Tibial nerve (tissue), 4 donors: Measurements from ENCODE around the gene SERPING1. TPM values are rescaled to one million over a fixed set of nuclear protein-coding genes. Genes with fewer than 3 reads are reported as not detected.
"Not testable (repeated sequence)": the region's sequence is repeated elsewhere in the genome, so short reads cannot be mapped to it uniquely, and the experiment has no call there.

Experiments used
- DNase-seq, 2 donors: peaks; one replicate each; pipeline ENCODE4 v3.0.0-alpha.2; 2019; ENCODE audit warnings: low spot score in 2 of 2
- H3K27ac ChIP-seq, 4 donors: fragments of 200-600 bp; sonication (generic) in 3 of 4; one replicate each; pipeline ENCODE4 v1.5.1; 2017 to 2019; ENCODE audit warnings: mild to moderate bottlenecking in 1 of 4
- H3K27me3 ChIP-seq, 2 donors: fragments of 200-600 bp; sonication (generic) in 1 of 2; one replicate each; pipeline versions ENCODE4 v1.5.1 to v1.6.0; 2017 to 2019
- H3K36me3 ChIP-seq, 3 donors: fragments of 200-600 bp; sonication (generic); one replicate each; pipeline ENCODE4 v1.5.1; 2018 to 2019
- H3K4me1 ChIP-seq, 4 donors: fragments of 200-600 bp; sonication (generic) in 3 of 4; one replicate each; pipeline ENCODE4 v1.5.1; 2017 to 2019
- H3K4me3 ChIP-seq, 4 donors: fragments of 200-600 bp; sonication (generic) in 3 of 4; one replicate each; pipeline ENCODE4 v1.5.1; 2017 to 2019; ENCODE audit warnings: mild to moderate bottlenecking in 1 of 4, moderate library complexity in 1 of 4
- H3K9me3 ChIP-seq, 4 donors: fragments of 200-600 bp; sonication (generic) in 3 of 4; one replicate each; pipeline ENCODE4 v1.5.1; 2017 to 2019
- CTCF ChIP-seq, 5 experiments: fragments of 200-600 bp in 3 of 5; fragments of 450-650 bp in 2 of 5; sonication (generic) in 3 of 5; IDR thresholded peaks; one replicate each; pipeline ENCODE4 v1.5.1; 2016 to 2019; ENCODE audit warnings: antibody characterized with exemption in 5 of 5, mild to moderate bottlenecking in 3 of 5, moderate library complexity in 2 of 5
- EP300 ChIP-seq, 2 donors: sonication (generic); formaldehyde crosslinking; IDR thresholded peaks; one replicate each; pipeline ENCODE4 v1.6.1; 2017; ENCODE audit warnings: antibody characterized with exemption in 2 of 2, mild to moderate bottlenecking in 1 of 2
- POLR2A ChIP-seq, 2 donors: fragments of 450-650 bp; IDR thresholded peaks; one replicate each; pipeline ENCODE4 v1.6.1; 2017; ENCODE audit warnings: antibody characterized with exemption in 2 of 2, mild to moderate bottlenecking in 2 of 2, moderate library complexity in 2 of 2
- WGBS, 2 donors: methylation state at CpG; one replicate each; pipeline ENCODE4 v1.1.5; 2018; 5-methylcytosine and 5-hydroxymethylcytosine counted together
- total RNA-seq, 4 donors: library from RNA; depleted of rRNA; stranded (reverse); fragments of >200 nt; gene quantifications; one replicate each; pipeline ENCODE4 v1.1.0, GENCODE V29; 2016

Gene SERPING1
- total RNA-seq, 4 donors from 2014 or later: 508 to 826 (median 607) TPM

GRCh38 chr11:57649826-57650738 is 52.6 kb downstream of the SERPING1 start, which contains the start of gene YPEL4:
Gene YPEL4, minus strand, starts transcription at chr11:57649912. Its CDS starts 2,805 bp downstream, at chr11:57647107.
- 7 to 8% methylated on average over 15 of the region's 15 CpGs for WGBS, 2 donors
- no peaks in the 10 kb centered on the region for H3K36me3 ChIP-seq
- peak in 1 of 2 donors; percentile 60 for TF ChIP-seq EP300 (IDR thresholded peaks at IDR 0.05)
- TF ChIP-seq CTCF (IDR thresholded peaks at IDR 0.05): no peak
- no peak for TF ChIP-seq POLR2A (IDR thresholded peaks at IDR 0.05)
- peaks cover 0 to 63% (median 41%) of the 10 kb centered on the region in 4 donors for H3K4me1 ChIP-seq
- H3K27ac ChIP-seq: peak within 1 kb of the TSS in 2 of 4 donors; percentile 71 to 78
- H3K9me3 ChIP-seq: no peaks in the 10 kb centered on the region
- H3K4me3 ChIP-seq: peak within 1 kb of the TSS; percentile 6 to 55 (median 50)
- H3K27me3 ChIP-seq: peaks cover 0 to 30% of the 10 kb centered on the region in 2 donors
- no peak for DNase-seq

- Histone ChIP-seq H3K27ac (no peak overlapping the region), H3K36me3 (no peaks in the 10 kb centered on the region), H3K4me3 (no peak overlapping the region), H3K27me3 (peaks cover 0 to 30% of the 10 kb centered on the region in 2 donors), H3K9me3 (no peaks in the 10 kb centered on the region), H3K4me1 (peaks cover 0 to 57% (median 37%) of the 10 kb centered on the region in 4 donors)
- TF ChIP-seq EP300 (IDR thresholded peaks at IDR 0.05) (no peak), POLR2A (IDR thresholded peaks at IDR 0.05) (no peak), CTCF (IDR thresholded peaks at IDR 0.05) (no peak)
- WGBS, 2 donors: 53 to 56% methylated on average over 5 of the region's 5 CpGs
- no peak for DNase-seq
These were observed 53.2 kb downstream of the SERPING1 start for GRCh38 chr11:57650739-57651090.

GRCh38 chr11:57651408-57651807 is 53.9 kb downstream of the SERPING1 start:
- DNase-seq: no peak
- no peak overlapping the region for H3K27ac ChIP-seq
- H3K9me3 ChIP-seq: no peaks in the 10 kb centered on the region
- H3K27me3 ChIP-seq: peaks cover 0 to 30% of the 10 kb centered on the region in 2 donors
- no peak for TF ChIP-seq POLR2A (IDR thresholded peaks at IDR 0.05)
- no peak for TF ChIP-seq CTCF (IDR thresholded peaks at IDR 0.05)
- TF ChIP-seq EP300 (IDR thresholded peaks at IDR 0.05): no peak
- H3K4me3 ChIP-seq: no peak overlapping the region
- no peaks in the 10 kb centered on the region for H3K36me3 ChIP-seq
- peaks cover 0 to 50% (median 34%) of the 10 kb centered on the region in 4 donors for H3K4me1 ChIP-seq
- WGBS, 2 donors: 76 to 77% methylated on average over 7 of the region's 7 CpGs

DNA sequence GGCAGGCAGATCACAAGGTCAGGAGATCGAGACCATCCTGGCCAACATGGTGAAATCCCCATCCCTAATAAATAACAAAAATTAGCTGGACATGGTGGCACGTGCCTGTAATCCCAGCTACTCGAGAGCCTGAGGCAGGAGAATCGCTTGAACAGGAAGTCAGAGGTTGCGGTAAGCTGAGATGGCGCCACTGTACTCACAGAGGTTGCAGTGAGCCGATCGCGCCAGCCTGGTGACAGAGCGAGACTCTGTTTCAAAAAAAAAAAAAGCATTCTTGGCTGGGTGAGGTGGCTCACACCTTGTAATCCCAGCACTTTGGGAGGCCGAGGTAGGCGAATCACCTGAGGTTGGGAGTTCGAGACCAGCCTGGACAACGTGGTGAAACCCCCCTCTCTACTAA is 54.7 kb downstream of the SERPING1 start:
- WGBS, 2 donors: 76 to 85% methylated on average over 14 of the region's 14 CpGs
- DNase-seq, H3K4me3 ChIP-seq, H3K9me3 ChIP-seq, H3K36me3 ChIP-seq: not testable (repeated sequence)
- peaks cover 0 to 29% of the 10 kb centered on the region in 2 donors for H3K27me3 ChIP-seq
- peaks cover 0 to 49% (median 31%) of the 10 kb centered on the region in 4 donors for H3K4me1 ChIP-seq
- peak overlapping the region in 1 of 4 donors; percentile 50 for H3K27ac ChIP-seq

DNA sequence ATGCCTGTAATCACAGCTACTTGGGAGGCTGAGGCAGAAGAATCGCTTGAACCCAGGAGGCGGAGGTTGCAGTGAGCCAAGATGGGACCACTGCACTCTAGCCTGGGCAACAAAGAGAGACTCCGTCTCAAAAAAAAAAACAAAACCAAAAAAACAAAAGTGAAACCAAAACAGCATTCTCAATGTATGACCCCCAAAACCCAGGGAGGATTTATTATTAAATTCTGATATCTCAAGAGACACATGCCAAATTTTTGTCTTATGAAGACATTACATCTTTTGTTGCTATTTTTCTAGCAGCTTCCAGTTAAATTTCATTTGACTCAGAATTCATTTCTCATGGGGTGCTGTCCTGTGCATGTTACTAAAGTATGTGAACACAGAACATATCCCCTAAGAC is 55.2 kb downstream of the SERPING1 start:
- Histone ChIP-seq H3K36me3 (no peaks in the 10 kb centered on the region), H3K9me3 (no peaks in the 10 kb centered on the region), H3K27me3 (peaks cover 0 to 25% of the 10 kb centered on the region in 2 donors), H3K4me3 (no peak overlapping the region), H3K27ac (peak overlapping the region in 2 of 4 donors; percentile 27 to 50), H3K4me1 (peaks cover 0 to 45% (median 26%) of the 10 kb centered on the region in 4 donors)
- TF ChIP-seq EP300 (IDR thresholded peaks at IDR 0.05) (no peak), POLR2A (IDR thresholded peaks at IDR 0.05) (no peak), CTCF (IDR thresholded peaks at IDR 0.05) (no peak)
- 53 to 58% methylated on average over 3 of the region's 3 CpGs for WGBS, 2 donors
- DNase-seq: no peak
